ENCODE data around the gene SLITRK3. TPM values are rescaled to one million over a fixed set of nuclear protein-coding genes. Genes with fewer than 3 reads are reported as not detected.
"Not testable (repeated sequence)": the region's sequence is repeated elsewhere in the genome, so short reads cannot be mapped to it uniquely, and the experiment has no call there.

The SLITRK3 gene
- total and polyA plus RNA-seq, 5 donors from 2014 or later = not detected

- Histone ChIP-seq H3K27ac (ENCODE audit: insufficient read depth, low read length, poor library complexity, severe bottlenecking) (no peak overlapping the region), H3K4me3 (ENCODE audit: low read depth, low read length) (no peak overlapping the region), H3K27me3 (ENCODE audit: control insufficient read depth, insufficient read depth, low read length) (no peaks in the 10 kb centered on the region), H3K9me3 (ENCODE audit: control insufficient read depth in 2 of 2, low read length in 2 of 2) (no peaks in the 10 kb centered on the region), H3K4me1 (ENCODE audit: control insufficient read depth, insufficient read depth, low read length, poor library complexity, severe bottlenecking) (no peaks in the 10 kb centered on the region), H3K36me3 (ENCODE audit: control insufficient read depth, insufficient read depth, low read length) (no peaks in the 10 kb centered on the region)
- peaks cover 0 to 18% (median 0%) of the 10 kb centered on the region in 7 donors for H3K9me3 Mint-ChIP-seq
- H3K4me1 Mint-ChIP-seq = no peaks in the 10 kb centered on the region
- no peak overlapping the region for H3K4me3 Mint-ChIP-seq
- H3K36me3 Mint-ChIP-seq = no peaks in the 10 kb centered on the region
- H3K27ac Mint-ChIP-seq = no peak overlapping the region
- no peaks in the 10 kb centered on the region for H3K27me3 Mint-ChIP-seq
- ATAC-seq (ENCODE audit: low read depth in 2 of 2) (no peak), DNase-seq (no peak)
These were observed 39.3 kb downstream of the SLITRK3 start for GRCh38 chr3:165156757-165157420.

GRCh38 chr3:165148876-165149441 lies 47.2 kb downstream of the SLITRK3 start:
- Mint-ChIP-seq H3K9me3 (peaks cover 2 to 11% (median 5%) of the 10 kb centered on the region in 7 donors), H3K4me1 (no peaks in the 10 kb centered on the region), H3K4me3 (no peak overlapping the region), H3K27me3 (no peaks in the 10 kb centered on the region), H3K27ac (no peak overlapping the region), H3K36me3 (no peaks in the 10 kb centered on the region)
- no peaks in the 10 kb centered on the region for H3K4me1 ChIP-seq (ENCODE audit: control insufficient read depth, insufficient read depth, low read length, poor library complexity, severe bottlenecking)
- no peak overlapping the region for H3K27ac ChIP-seq (ENCODE audit: insufficient read depth, low read length, poor library complexity, severe bottlenecking)
- H3K36me3 ChIP-seq (ENCODE audit: control insufficient read depth, insufficient read depth, low read length) = no peaks in the 10 kb centered on the region
- no peak for DNase-seq
- no peaks in the 10 kb centered on the region for H3K27me3 ChIP-seq (ENCODE audit: control insufficient read depth, insufficient read depth, low read length)
- H3K4me3 ChIP-seq (ENCODE audit: low read depth, low read length) = no peak overlapping the region
- ATAC-seq (ENCODE audit: low read depth in 2 of 2) = no peak
- H3K9me3 ChIP-seq (ENCODE audit: control insufficient read depth in 2 of 2, low read length in 2 of 2) = no peaks in the 10 kb centered on the region

- Mint-ChIP-seq H3K36me3 (no peaks in the 10 kb centered on the region), H3K27me3 (no peaks in the 10 kb centered on the region), H3K4me1 (no peaks in the 10 kb centered on the region), H3K4me3 (no peak overlapping the region), H3K27ac (no peak overlapping the region), H3K9me3 (peaks cover 0 to 10% (median 3%) of the 10 kb centered on the region in 7 donors)
- Histone ChIP-seq H3K4me1 (ENCODE audit: control insufficient read depth, insufficient read depth, low read length, poor library complexity, severe bottlenecking) (no peaks in the 10 kb centered on the region), H3K36me3 (ENCODE audit: control insufficient read depth, insufficient read depth, low read length) (no peaks in the 10 kb centered on the region), H3K4me3 (ENCODE audit: low read depth, low read length) (no peak overlapping the region), H3K27me3 (ENCODE audit: control insufficient read depth, insufficient read depth, low read length) (no peaks in the 10 kb centered on the region), H3K27ac (ENCODE audit: insufficient read depth, low read length, poor library complexity, severe bottlenecking) (no peak overlapping the region), H3K9me3 (ENCODE audit: control insufficient read depth in 2 of 2, low read length in 2 of 2) (no peaks in the 10 kb centered on the region)
- ATAC-seq (ENCODE audit: low read depth in 2 of 2) (no peak), DNase-seq (no peak)
These were observed 51.9 kb downstream of the SLITRK3 start for GRCh38 chr3:165144271-165144670.

- ATAC-seq (ENCODE audit: low read depth in 2 of 2); H3K9me3 ChIP-seq (ENCODE audit: control insufficient read depth in 2 of 2, low read length in 2 of 2); H3K27ac ChIP-seq (ENCODE audit: insufficient read depth, low read length, poor library complexity, severe bottlenecking); H3K4me1 ChIP-seq (ENCODE audit: control insufficient read depth, insufficient read depth, low read length, poor library complexity, severe bottlenecking); H3K27me3 Mint-ChIP-seq; H3K36me3 Mint-ChIP-seq; H3K4me1 Mint-ChIP-seq; H3K4me3 Mint-ChIP-seq; DNase-seq; H3K36me3 ChIP-seq (ENCODE audit: control insufficient read depth, insufficient read depth, low read length); H3K27me3 ChIP-seq (ENCODE audit: control insufficient read depth, insufficient read depth, low read length); H3K27ac Mint-ChIP-seq; H3K4me3 ChIP-seq (ENCODE audit: low read depth, low read length): not testable (repeated sequence)
- H3K9me3 Mint-ChIP-seq = peaks cover 0 to 24% (median 6%) of the 10 kb centered on the region in 7 donors
These were observed 56.3 kb downstream of the SLITRK3 start for GRCh38 chr3:165139918-165140317.

Other genes with a start within 250 kb of the SLITRK3 start
- not detected for gene SI, start 117.9 kb downstream of the SLITRK3 start, total RNA-seq
- not detected for gene SI, start 117.9 kb downstream of the SLITRK3 start, polyA plus RNA-seq